K562 (cell line): Measurements from ENCODE around the gene ANK3. TPM values are rescaled to one million over a fixed set of nuclear protein-coding genes. Genes with fewer than 3 reads are reported as not detected.

ENCODE experiments used
- CREB1 ChIP-seq, 2 experiments: sonication (generic) in 1 of 2; formaldehyde crosslinking in 1 of 2; IDR thresholded peaks; 2 replicates each; pipeline versions ENCODE4 v1.6.1 to v1.8.0; 2012 to 2022; ENCODE audit warnings: inconsistent platforms in 1 of 2, mild to moderate bottlenecking in 1 of 2, missing genetic modification reagents in 1 of 2, moderate library complexity in 1 of 2
- DDX20 ChIP-seq: fragments of 450-650 bp; IDR thresholded peaks from 2 replicates; pipeline ENCODE4 v1.6.1; 2016; ENCODE audit warnings: missing genetic modification characterization, low read depth, mild to moderate bottlenecking, missing compliant biosample characterization, moderate library complexity
- EP300 ChIP-seq: IDR thresholded peaks from 2 replicates; pipeline ENCODE4 v1.6.1; 2012; ENCODE audit warnings: low read length, improper control_type of control experiment
- ETV6 ChIP-seq, 3 experiments: fragments of 150-350 bp in 1 of 3; sonication (generic) in 1 of 3; formaldehyde crosslinking in 1 of 3; IDR thresholded peaks; 2 replicates each; pipeline versions ENCODE4 v1.6.1 to v1.8.0; 2014 to 2022; ENCODE audit warnings: borderline replicate concordance in 2 of 3, low read depth in 2 of 3, antibody characterized with exemption in 1 of 3, low read length in 1 of 3, mild to moderate bottlenecking in 1 of 3, missing genetic modification reagents in 1 of 3
- JUN ChIP-seq, 2 experiments: sonication (generic) in 1 of 2; formaldehyde crosslinking in 1 of 2; IDR thresholded peaks; 2 replicates each; pipeline versions ENCODE4 v1.6.1 to v1.8.0; 2012 to 2022; ENCODE audit warnings: borderline replicate concordance in 2 of 2, mild to moderate bottlenecking in 2 of 2, improper control_type of control experiment in 1 of 2, low read depth in 1 of 2, low read length in 1 of 2, missing genetic modification reagents in 1 of 2
- JUND ChIP-seq, 2 experiments: IDR thresholded peaks; 2 replicates in 1 of 2; 3 replicates in 1 of 2; pipeline ENCODE4 v1.6.1; 2011; ENCODE audit warnings: borderline replicate concordance in 2 of 2, low read depth in 2 of 2, low read length in 2 of 2, improper control_type of control experiment in 1 of 2, missing biosample characterization in 1 of 2, missing genetic modification characterization in 1 of 2, missing genetic modification reagents in 1 of 2
- ZBTB8A ChIP-seq: fragments of 450-650 bp; IDR thresholded peaks from 2 replicates; pipeline ENCODE4 v1.6.1; 2018; ENCODE audit warnings: mild to moderate bottlenecking, moderate library complexity; ENCODE audit not compliant: partially characterized antibody
- ZNF24 ChIP-seq: fragments of 450-650 bp; IDR thresholded peaks from 2 replicates; pipeline ENCODE4 v1.6.1; 2016
- ZNF77 ChIP-seq: fragments of 250-450 bp; sonication (Bioruptor Pico); IDR thresholded peaks from 2 replicates; pipeline ENCODE4 v1.5.0; 2020
- ZNF785 ChIP-seq: fragments of 250-450 bp; sonication (Bioruptor Pico); IDR thresholded peaks from 2 replicates; pipeline ENCODE4 v1.4.0; 2020; ENCODE audit warnings: mild to moderate bottlenecking
- polyA plus RNA-seq, 8 experiments: library from polyadenylated mRNA; depleted of rRNA in 4 of 8; stranded (reverse) in 5 of 8; unstranded in 3 of 8; fragments of >200 nt; fragmentation: Nextera tagmentation in 2 of 8; fragmentation: Illumina TruSeq in 1 of 8; extraction: Ambion mirVana in 2 of 8; extraction: Trizol in 1 of 8; gene quantifications; 2 replicates each; pipeline versions ENCODE4 v1.2.1 to v1.2.3, GENCODE V29; 2011 to 2014; ENCODE audit warnings: inconsistent platforms in 1 of 8, missing spikeins in 1 of 8
- total RNA-seq, 7 experiments: library from RNA; depleted of rRNA in 6 of 7; stranded (reverse); fragments of >200 nt in 6 of 7; fragmentation: Illumina TruSeq in 2 of 7; extraction: Trizol in 2 of 7; gene quantifications; 2 replicates each; pipeline versions ENCODE4 v1.2.1 to v1.2.3, GENCODE V29; 2011 to 2021; ENCODE audit warnings: low replicate concordance in 1 of 7
- TF ChIP-seq, protein P1 (sequence below): fragments of 250-450 bp; sonication (Bioruptor Pico); IDR thresholded peaks from 2 replicates; pipeline ENCODE4 v1.4.0; 2020; ENCODE audit warnings: mild to moderate bottlenecking, moderate library complexity
- TF ChIP-seq, protein P2 (sequence below): sonication (generic); formaldehyde crosslinking; IDR thresholded peaks from 2 replicates; pipeline ENCODE4 v1.8.0; 2022; ENCODE audit warnings: missing genetic modification reagents, mild to moderate bottlenecking, moderate library complexity, borderline replicate concordance
- TF ChIP-seq, protein P3 (sequence below): fragments of 250-450 bp; sonication (Bioruptor Pico); IDR thresholded peaks from 2 replicates; pipeline ENCODE4 v1.4.0; 2020; ENCODE audit warnings: borderline replicate concordance
- TF ChIP-seq, protein P4 (sequence below): sonication (generic); formaldehyde crosslinking; IDR thresholded peaks from 2 replicates; pipeline ENCODE4 v1.8.0; 2022; ENCODE audit warnings: missing genetic modification reagents, mild to moderate bottlenecking, borderline replicate concordance
- TF ChIP-seq, protein P5 (sequence below): sonication (generic); formaldehyde crosslinking; IDR thresholded peaks from 2 replicates; pipeline ENCODE4 v1.8.1; 2023; ENCODE audit warnings: mild to moderate bottlenecking, missing genetic modification reagents
- TF ChIP-seq, protein P6 (sequence below): fragments of 200-800 bp; sonication (Bioruptor generic); IDR thresholded peaks from 2 replicates; pipeline ENCODE4 v1.6.1; 2017; ENCODE audit warnings: missing genetic modification characterization, missing compliant biosample characterization

Gene ANK3
- total and polyA plus RNA-seq, 9 of the 15 experiments (the other 6 are each of a cell fraction or from before 2014, with no cell fraction given), result 10.0 to 32.3 (median 17.9) TPM

DNA sequence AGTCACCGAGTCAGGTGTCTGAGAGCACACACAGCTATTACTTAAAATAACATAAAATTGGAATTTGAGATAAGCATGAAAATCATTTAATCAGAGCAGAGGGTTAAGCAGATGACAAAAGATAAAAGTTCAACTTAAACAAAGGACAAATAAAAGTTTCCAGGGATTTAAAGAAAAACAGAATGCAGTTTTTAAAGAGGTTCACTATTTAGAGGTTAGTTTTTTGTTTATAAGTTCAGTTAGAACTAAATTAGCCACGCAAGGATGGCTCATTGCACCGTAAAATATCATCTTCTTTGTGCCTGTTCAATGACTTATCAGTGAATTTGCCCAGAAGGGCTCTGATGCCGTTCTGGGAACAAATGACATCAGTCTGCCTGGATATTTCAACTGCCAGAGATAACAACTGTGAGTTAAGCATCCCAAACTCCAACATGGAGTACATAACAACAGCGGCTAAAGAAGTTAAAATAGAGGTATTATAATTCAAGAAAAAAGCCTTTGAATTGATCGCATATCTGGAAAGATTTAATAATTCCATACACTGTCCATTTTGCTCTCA is 107.8 kb downstream of the ANK3 start (continued):
- TF ChIP-seq JUND (IDR thresholded peaks at IDR 0.05; ENCODE audit: borderline replicate concordance, low read depth, low read length) (peak; percentile 87), JUND (tag; IDR thresholded peaks at IDR 0.05; ENCODE audit: borderline replicate concordance, low read depth, low read length) (peak; percentile 87; the same call in 1 of the 3 replicates), ZNF785 (CRISPR knock-in tag) (no peak), ZNF24 (peak; percentile 67; the same call in 1 of the 2 replicates), EP300 (peak; percentile 82), ZNF77 (no peak), CREB1 (IDR thresholded peaks at IDR 0.05) (0 out of 2 replicates have a peak, but pooled peaks have one; percentile 23), CREB1 (CRISPR knock-in tag; IDR thresholded peaks at IDR 0.05) (no peak), DDX20 (tag) (no peak), ZBTB8A (no peak), ETV6 (IDR thresholded peaks at IDR 0.05; ENCODE audit: borderline replicate concordance in 1 of 2, low read depth in 2 of 2, low read length in 1 of 2) (no peak), ETV6 (CRISPR knock-in tag; IDR thresholded peaks at IDR 0.05; ENCODE audit: borderline replicate concordance) (no peak), JUN (IDR thresholded peaks at IDR 0.05; ENCODE audit: borderline replicate concordance, low read depth, low read length) (peak; percentile 81), JUN (CRISPR knock-in tag; IDR thresholded peaks at IDR 0.05; ENCODE audit: borderline replicate concordance) (no peak)
- TF ChIP-seq, protein P1, sequence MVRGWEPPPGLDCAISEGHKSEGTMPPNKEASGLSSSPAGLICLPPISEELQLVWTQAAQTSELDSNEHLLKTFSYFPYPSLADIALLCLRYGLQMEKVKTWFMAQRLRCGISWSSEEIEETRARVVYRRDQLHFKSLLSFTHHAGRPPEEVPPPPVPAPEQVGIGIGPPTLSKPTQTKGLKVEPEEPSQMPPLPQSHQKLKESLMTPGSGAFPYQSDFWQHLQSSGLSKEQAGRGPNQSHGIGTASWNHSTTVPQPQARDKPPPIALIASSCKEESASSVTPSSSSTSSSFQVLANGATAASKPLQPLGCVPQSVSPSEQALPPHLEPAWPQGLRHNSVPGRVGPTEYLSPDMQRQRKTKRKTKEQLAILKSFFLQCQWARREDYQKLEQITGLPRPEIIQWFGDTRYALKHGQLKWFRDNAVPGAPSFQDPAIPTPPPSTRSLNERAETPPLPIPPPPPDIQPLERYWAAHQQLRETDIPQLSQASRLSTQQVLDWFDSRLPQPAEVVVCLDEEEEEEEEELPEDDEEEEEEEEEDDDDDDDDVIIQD, result no peak
- TF ChIP-seq, protein P2, sequence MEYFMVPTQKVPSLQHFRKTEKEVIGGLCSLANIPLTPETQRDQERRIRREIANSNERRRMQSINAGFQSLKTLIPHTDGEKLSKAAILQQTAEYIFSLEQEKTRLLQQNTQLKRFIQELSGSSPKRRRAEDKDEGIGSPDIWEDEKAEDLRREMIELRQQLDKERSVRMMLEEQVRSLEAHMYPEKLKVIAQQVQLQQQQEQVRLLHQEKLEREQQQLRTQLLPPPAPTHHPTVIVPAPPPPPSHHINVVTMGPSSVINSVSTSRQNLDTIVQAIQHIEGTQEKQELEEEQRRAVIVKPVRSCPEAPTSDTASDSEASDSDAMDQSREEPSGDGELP (CRISPR knock-in tag), result no peak
- TF ChIP-seq, protein P3, sequence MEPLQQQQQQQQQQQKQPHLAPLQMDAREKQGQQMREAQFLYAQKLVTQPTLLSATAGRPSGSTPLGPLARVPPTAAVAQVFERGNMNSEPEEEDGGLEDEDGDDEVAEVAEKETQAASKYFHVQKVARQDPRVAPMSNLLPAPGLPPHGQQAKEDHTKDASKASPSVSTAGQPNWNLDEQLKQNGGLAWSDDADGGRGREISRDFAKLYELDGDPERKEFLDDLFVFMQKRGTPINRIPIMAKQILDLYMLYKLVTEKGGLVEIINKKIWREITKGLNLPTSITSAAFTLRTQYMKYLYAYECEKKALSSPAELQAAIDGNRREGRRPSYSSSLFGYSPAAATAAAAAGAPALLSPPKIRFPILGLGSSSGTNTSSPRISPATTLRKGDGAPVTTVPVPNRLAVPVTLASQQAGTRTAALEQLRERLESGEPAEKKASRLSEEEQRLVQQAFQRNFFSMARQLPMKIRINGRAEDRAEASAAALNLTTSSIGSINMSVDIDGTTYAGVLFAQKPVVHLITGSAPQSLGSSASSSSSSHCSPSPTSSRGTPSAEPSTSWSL, result no peak
- TF ChIP-seq, protein P4, sequence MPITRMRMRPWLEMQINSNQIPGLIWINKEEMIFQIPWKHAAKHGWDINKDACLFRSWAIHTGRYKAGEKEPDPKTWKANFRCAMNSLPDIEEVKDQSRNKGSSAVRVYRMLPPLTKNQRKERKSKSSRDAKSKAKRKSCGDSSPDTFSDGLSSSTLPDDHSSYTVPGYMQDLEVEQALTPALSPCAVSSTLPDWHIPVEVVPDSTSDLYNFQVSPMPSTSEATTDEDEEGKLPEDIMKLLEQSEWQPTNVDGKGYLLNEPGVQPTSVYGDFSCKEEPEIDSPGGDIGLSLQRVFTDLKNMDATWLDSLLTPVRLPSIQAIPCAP, result no peak
- TF ChIP-seq, protein P5, sequence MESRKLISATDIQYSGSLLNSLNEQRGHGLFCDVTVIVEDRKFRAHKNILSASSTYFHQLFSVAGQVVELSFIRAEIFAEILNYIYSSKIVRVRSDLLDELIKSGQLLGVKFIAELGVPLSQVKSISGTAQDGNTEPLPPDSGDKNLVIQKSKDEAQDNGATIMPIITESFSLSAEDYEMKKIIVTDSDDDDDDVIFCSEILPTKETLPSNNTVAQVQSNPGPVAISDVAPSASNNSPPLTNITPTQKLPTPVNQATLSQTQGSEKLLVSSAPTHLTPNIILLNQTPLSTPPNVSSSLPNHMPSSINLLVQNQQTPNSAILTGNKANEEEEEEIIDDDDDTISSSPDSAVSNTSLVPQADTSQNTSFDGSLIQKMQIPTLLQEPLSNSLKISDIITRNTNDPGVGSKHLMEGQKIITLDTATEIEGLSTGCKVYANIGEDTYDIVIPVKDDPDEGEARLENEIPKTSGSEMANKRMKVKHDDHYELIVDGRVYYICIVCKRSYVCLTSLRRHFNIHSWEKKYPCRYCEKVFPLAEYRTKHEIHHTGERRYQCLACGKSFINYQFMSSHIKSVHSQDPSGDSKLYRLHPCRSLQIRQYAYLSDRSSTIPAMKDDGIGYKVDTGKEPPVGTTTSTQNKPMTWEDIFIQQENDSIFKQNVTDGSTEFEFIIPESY (CRISPR knock-in tag), result no peak
- TF ChIP-seq, protein P6, sequence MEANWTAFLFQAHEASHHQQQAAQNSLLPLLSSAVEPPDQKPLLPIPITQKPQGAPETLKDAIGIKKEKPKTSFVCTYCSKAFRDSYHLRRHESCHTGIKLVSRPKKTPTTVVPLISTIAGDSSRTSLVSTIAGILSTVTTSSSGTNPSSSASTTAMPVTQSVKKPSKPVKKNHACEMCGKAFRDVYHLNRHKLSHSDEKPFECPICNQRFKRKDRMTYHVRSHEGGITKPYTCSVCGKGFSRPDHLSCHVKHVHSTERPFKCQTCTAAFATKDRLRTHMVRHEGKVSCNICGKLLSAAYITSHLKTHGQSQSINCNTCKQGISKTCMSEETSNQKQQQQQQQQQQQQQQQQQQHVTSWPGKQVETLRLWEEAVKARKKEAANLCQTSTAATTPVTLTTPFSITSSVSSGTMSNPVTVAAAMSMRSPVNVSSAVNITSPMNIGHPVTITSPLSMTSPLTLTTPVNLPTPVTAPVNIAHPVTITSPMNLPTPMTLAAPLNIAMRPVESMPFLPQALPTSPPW (CRISPR knock-in tag), result no peak
